ENCODE measurements around the gene SLC29A3.
"Not testable (repeated sequence)": the region's sequence is repeated elsewhere in the genome, so short reads cannot be mapped to it uniquely, and the experiment has no call there.

The SLC29A3 gene

DNA sequence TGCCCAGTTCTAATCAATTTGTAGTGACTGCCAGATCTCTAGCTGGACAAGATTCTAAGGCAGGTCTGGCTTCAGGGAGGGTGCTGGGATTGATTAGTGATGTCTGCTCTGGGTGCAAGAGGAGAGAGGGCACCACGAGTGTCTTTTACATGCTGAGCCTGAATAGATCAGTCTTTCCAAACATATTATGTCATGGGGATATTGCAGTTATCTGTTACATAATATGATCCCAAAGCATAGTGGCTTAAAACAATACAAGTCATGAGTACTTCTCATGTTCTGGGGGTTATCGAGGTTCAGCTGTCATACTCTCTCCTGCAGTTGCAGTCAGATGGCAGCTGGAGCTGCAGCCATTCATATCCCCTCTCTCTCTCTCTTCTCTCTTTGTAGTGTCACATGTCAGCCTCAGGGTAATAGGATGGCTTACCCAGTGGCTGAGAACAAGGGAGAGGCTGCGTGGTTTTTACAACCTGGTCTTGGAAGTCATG is 26.0 kb downstream of the SLC29A3 start:
- no peak for DNase-seq (ENCODE audit: low read depth in 4 of 4, low spot score in 1 of 4)

DNA sequence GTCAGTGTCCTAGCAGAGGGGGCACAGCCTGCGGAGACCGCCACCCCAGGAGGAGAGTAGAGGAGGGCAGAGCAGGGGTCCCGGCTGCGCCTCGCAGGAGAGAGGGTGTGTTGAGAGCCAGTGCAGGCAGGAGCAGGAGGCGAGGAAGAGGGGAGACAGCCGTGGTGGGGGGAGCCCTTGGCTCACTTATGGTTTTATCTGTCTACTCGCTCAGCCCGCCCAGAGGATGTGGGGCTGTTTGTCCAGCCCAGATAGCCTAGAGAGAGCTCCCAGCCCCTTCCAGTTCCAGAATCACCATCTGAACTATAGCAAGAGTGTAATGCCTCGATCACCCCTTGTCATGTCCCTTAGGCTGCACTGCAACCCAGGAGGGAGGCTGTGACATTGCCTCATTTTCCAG is 26.6 kb downstream of the SLC29A3 start:
- DNase-seq (ENCODE audit: low read depth in 4 of 4, low spot score in 1 of 4): no peak

DNA sequence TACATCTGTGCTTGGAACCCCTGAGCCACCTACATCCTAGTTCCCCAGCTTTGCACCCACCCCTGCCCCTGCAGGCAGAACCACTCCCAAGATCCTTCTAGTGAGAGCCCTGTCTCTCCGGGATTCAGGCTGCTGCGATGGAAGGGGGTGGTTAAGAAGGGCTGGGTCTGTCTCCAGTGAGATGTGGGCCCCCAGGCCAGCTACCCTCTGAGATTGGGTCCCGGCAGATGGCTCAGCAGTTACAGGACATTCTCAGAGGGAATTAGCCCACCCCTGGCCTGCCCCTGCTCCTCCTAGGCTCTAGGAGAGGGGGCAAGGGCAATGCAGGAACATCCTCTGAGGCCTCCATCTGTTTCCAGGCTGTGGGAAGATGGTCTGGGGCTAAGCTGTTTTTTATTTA is 27.7 kb downstream of the SLC29A3 start:
- DNase-seq (ENCODE audit: low read depth in 4 of 4, low spot score in 1 of 4): no peak

GRCh38 chr10:71347587-71348395 is 28.7 kb downstream of the SLC29A3 start:
- DNase-seq (ENCODE audit: low read depth in 4 of 4, low spot score in 1 of 4): no peak

GRCh38 chr10:71348850-71349249 is 29.8 kb downstream of the SLC29A3 start:
- DNase-seq (ENCODE audit: low read depth in 4 of 4, low spot score in 1 of 4): no peak

- no peak for DNase-seq (ENCODE audit: low read depth in 4 of 4, low spot score in 1 of 4)
Measured at GRCh38 chr10:71349406-71349805, 30.3 kb downstream of the SLC29A3 start.

- DNase-seq (ENCODE audit: low read depth in 4 of 4, low spot score in 1 of 4): no peak
Measured at GRCh38 chr10:71351087-71351486, 32.0 kb downstream of the SLC29A3 start.

DNA sequence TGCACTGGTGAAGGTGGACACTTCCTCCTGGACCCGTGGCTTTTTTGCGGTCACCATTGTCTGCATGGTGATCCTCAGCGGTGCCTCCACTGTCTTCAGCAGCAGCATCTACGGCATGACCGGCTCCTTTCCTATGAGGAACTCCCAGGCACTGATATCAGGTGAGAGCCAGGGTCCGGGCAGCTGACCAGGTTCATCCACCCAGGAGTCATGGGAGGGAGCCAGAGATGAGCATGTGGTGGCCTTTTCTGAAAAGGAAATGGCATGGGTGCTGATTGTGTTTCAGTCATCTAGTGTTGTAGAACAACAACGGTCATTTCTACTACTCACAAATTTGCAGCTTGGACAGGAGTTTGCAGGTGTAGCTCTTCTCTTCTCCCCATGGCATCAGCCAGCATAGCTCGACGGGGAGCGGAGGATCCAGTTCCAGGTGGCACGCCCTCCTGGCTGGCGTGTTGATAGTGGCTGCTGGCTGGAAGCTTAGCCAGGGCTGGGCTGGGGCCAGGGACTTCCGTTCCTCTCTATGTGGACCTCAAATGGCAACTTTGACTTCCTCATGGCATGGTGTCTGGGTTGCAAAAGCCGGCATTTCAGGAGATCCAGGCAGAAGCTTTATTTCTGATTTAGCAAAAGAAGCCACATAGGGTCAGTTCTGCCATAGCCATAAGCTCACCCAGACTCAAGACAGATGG is 32.7 kb downstream of the SLC29A3 start:
- DNase-seq (ENCODE audit: low read depth in 4 of 4, low spot score in 1 of 4): no peak

GRCh38 chr10:71353639-71354038 is 34.6 kb downstream of the SLC29A3 start:
- DNase-seq (ENCODE audit: low read depth in 4 of 4, low spot score in 1 of 4): no peak

GRCh38 chr10:71354776-71355175 is 35.7 kb downstream of the SLC29A3 start:
- no peak for DNase-seq (ENCODE audit: low read depth in 4 of 4, low spot score in 1 of 4)

DNA sequence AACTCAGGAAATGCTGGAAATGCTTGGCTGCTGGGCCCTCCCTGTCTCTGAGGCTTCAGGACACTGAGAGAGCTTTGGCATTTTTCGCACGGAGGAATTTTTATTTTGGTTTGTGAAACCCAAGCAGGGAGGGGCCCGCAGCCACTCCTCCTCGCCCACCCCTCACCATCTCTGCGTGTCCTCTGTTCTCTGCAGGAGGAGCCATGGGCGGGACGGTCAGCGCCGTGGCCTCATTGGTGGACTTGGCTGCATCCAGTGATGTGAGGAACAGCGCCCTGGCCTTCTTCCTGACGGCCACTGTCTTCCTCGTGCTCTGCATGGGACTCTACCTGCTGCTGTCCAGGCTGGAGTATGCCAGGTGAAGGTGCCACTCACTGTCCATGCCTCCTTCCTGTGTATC is 36.8 kb downstream of the SLC29A3 start:
- DNase-seq (ENCODE audit: low read depth in 4 of 4, low spot score in 1 of 4): no peak

- DNase-seq (ENCODE audit: low read depth in 4 of 4, low spot score in 1 of 4): no peak
Measured at GRCh38 chr10:71357792-71358265, 38.8 kb downstream of the SLC29A3 start.

- DNase-seq (ENCODE audit: low read depth in 4 of 4, low spot score in 1 of 4): no peak
Measured at GRCh38 chr10:71358277-71358676, 39.2 kb downstream of the SLC29A3 start.

DNA sequence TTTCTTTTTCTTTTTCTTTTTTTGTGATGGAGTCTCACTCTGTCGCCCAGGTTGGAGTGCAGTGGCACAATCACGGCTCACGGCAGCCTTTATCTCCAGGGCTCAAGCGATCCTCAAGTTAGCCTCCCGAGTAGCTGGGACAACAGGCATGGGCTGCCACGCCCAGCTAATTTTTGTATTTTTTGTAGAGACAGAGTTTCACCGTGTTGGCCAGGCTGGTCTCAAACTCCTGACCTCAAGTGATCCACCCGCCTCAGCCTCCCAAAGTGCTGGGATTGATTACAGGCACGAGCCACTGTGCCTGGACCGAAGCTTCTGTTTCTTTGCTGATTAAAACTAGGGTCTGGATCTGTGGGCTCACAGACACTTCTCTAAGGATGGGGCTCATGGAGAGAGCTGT is 39.8 kb downstream of the SLC29A3 start:
- DNase-seq (ENCODE audit: low read depth in 4 of 4, low spot score in 1 of 4): not testable (repeated sequence)

DNA sequence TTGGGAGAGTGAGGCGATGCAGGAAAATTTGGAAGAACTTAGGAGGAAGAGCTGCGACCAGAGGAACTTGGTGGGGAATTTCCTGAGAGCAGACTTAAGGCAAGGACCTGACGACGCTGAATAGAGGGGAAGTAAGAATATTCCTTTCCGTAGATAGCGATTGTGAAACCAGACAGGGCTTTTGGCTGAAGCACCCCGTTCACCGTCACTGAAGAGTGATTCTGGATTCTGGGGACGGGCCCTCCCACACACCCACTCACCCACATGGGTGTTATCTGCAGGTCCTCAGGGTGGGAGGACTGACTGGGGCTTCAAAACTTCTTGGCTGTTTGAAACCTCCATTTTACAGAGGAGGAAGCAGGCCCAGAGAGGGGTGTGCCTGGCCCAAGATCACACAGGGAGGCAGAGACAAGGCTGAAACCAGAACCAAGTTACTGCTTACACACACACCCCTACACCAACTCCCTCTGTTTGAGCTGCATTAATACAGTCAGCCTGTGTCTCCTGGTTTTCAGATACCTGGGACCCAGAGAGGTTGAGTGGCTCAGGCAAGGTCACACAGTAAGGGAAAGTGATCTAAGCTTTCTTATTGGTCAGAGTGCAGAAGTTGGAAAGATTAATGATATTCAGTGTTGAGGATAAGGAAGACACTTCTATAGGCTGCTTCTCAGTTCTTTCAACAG is 40.4 kb downstream of the SLC29A3 start:
- no peak for DNase-seq (ENCODE audit: low read depth in 4 of 4, low spot score in 1 of 4)

DNA sequence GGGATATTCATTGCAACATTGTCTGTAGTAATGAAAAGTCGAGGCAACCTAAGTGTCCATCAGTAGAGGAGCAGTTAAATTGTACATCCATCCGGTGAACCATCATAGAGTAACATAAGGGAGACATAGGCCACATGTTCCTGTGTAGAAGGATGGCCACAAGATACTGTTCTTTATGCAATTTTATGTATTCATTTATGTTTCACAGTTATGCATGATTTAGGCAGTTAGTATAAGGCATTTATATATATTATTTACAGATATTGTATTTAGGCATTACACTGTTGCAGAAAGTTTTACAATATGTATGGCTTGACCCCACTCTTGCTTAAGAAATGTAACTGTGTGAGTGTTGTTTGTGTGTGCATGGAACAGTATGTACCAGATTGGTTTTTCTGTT is 41.7 kb downstream of the SLC29A3 start:
- no peak for DNase-seq (ENCODE audit: low read depth in 4 of 4, low spot score in 1 of 4)

DNA sequence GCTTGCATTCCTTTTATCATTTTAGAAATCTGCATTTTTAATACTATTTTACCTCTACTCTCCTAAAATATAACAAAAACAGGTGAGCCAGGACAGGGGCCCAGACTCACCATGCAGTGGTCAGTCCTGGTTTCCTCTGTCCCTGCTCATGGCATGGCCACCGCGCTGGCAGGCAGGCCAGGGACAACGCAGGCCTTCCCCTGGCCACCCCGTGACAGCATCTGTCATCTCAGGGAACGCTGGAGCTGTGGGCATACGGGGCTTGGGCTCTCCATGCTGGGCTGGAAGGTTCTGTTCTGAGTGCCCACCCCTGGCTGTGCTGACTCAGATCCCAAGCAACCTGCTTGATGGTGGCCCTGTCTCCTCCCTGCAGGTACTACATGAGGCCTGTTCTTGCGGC is 42.5 kb downstream of the SLC29A3 start:
- DNase-seq (ENCODE audit: low read depth in 4 of 4, low spot score in 1 of 4): no peak

GRCh38 chr10:71362141-71362540 is 43.1 kb downstream of the SLC29A3 start:
- DNase-seq (ENCODE audit: low read depth in 4 of 4, low spot score in 1 of 4): no peak

- DNase-seq (ENCODE audit: low read depth in 4 of 4, low spot score in 1 of 4): no peak
Measured at GRCh38 chr10:71363936-71364335, 44.9 kb downstream of the SLC29A3 start.

DNA sequence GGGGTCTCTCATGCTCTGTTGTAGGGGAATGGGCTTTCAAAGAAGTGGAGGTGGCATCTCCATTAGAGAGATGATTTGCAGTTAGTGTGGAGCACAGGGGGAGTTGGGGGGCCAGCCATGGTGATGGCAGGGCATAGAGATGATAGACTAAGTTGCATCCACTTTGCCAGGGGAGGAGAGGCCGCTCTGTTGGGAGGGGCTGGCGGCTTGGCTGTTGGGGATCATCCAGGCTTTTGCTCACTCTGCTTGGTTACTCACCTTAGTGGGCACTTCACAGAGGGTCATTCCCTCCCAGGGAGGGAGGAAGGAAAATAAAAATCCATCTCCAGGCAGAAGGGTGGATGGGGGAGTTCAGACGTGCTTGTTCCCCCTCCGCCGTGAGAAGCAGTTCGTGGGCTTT is 46.3 kb downstream of the SLC29A3 start:
- DNase-seq (ENCODE audit: low read depth in 4 of 4, low spot score in 1 of 4): no peak

GRCh38 chr10:71366690-71367089 is 47.6 kb downstream of the SLC29A3 start:
- DNase-seq (ENCODE audit: low read depth in 4 of 4, low spot score in 1 of 4): no peak

DNA sequence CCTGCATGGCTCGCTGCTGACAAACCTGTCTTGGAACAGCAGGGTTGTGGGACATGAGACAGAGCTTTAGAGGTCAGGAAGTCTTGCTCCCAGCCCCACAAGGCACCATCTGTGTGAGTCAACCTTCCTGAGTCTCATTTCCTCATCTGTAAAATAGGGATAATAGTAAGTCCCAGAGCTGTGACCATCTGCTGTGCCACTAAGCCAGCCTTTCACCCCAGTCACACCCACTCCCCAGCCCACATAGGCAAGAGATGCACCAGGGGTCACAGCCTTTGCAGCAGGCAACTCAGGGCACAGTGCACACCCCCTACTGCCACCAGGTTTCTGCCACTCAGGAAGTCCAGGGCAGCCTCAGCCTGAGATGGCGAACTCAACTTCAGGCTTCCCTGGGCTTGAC is 48.2 kb downstream of the SLC29A3 start:
- DNase-seq (ENCODE audit: low read depth in 4 of 4, low spot score in 1 of 4): no peak
